HG03565 (cell line): Measurements from ENCODE around the gene RTP3.
"Not testable (repeated sequence)": the region's sequence is repeated elsewhere in the genome, so short reads cannot be mapped to it uniquely, and the experiment has no call there.

Source experiments
- ATAC-seq: cut with Tn5 transposase; IDR thresholded peaks from one replicate; pipeline ENCODE4 v1.9.1; 2021; ENCODE audit warnings: mild to moderate bottlenecking, moderate library complexity; ENCODE audit not compliant: unreplicated experiment

The RTP3 gene

GRCh38 chr3:46489875-46490274, 7.9 kb upstream of the RTP3 start:
- no peak for ATAC-seq

- ATAC-seq: no peak
Measured at GRCh38 chr3:46490338-46491084, 7.3 kb upstream of the RTP3 start.

- no peak for ATAC-seq
Measured at GRCh38 chr3:46491089-46492070, 6.4 kb upstream of the RTP3 start.

GRCh38 chr3:46492890-46493547, 4.8 kb upstream of the RTP3 start:
- no peak for ATAC-seq

GRCh38 chr3:46494491-46494890, 3.3 kb upstream of the RTP3 start:
- ATAC-seq: not testable (repeated sequence)

GRCh38 chr3:46495901-46496456, 1.8 kb upstream of the RTP3 start:
- ATAC-seq: no peak

GRCh38 chr3:46496746-46497555, 825 bp upstream of the RTP3 start:
- ATAC-seq: no peak

GRCh38 chr3:46498916-46499519, 1.2 kb downstream of the RTP3 start:
- ATAC-seq: no peak

GRCh38 chr3:46500656-46501635, 3.2 kb downstream of the RTP3 start:
- ATAC-seq: no peak

- ATAC-seq: no peak
Measured at GRCh38 chr3:46501702-46502101, 3.9 kb downstream of the RTP3 start.

GRCh38 chr3:46503200-46503874, 5.6 kb downstream of the RTP3 start:
- no peak for ATAC-seq

- no peak for ATAC-seq
Measured at GRCh38 chr3:46504789-46505188, 7.0 kb downstream of the RTP3 start.

GRCh38 chr3:46505953-46506352, 8.2 kb downstream of the RTP3 start:
- ATAC-seq: no peak

- no peak for ATAC-seq
Measured at GRCh38 chr3:46506526-46506925, 8.8 kb downstream of the RTP3 start.

GRCh38 chr3:46508850-46509591, 11.2 kb downstream of the RTP3 start:
- no peak for ATAC-seq

- no peak for ATAC-seq
Measured at GRCh38 chr3:46509661-46510187, 11.9 kb downstream of the RTP3 start.

- ATAC-seq: no peak
Measured at GRCh38 chr3:46512191-46512749, 14.5 kb downstream of the RTP3 start.
